Neural cell (in vitro differentiated cells): ENCODE data around the gene ARMC9.

ENCODE experiments used
- CTCF ChIP-seq: fragments of 450-650 bp; IDR thresholded peaks from 2 replicates; pipeline ENCODE4 v1.5.1; 2014; ENCODE audit warnings: antibody characterized with exemption, mild to moderate bottlenecking, moderate library complexity; ENCODE audit not compliant: poor library complexity, severe bottlenecking
- EZH2 ChIP-seq: fragments of 200-600, 300-800 bp; shearing (Covaris generic), sonication (generic); IDR thresholded peaks from 2 replicates; pipeline ENCODE4 v1.6.1; 2014; ENCODE audit warnings: antibody characterized with exemption, low read length, borderline replicate concordance, mild to moderate bottlenecking; ENCODE audit not compliant: insufficient read depth, poor library complexity, severe bottlenecking
- POLR2AphosphoS5 ChIP-seq: IDR thresholded peaks from 2 replicates; pipeline ENCODE4 v1.6.1; 2012

- TF ChIP-seq CTCF (no peak), EZH2 (no peak), POLR2AphosphoS5 (no peak)
Measured at GRCh38 chr2:231370749-231371429, 172.5 kb downstream of the ARMC9 start.
